Hematopoietic multipotent progenitor cell treated with erythropoietin and hydrocortisone succinate and interleukin-3 and kit ligand, for 15 days (in vitro differentiated cells): ENCODE data around the gene NEUROD4.
"Not testable (repeated sequence)": the region's sequence is repeated elsewhere in the genome, so short reads cannot be mapped to it uniquely, and the experiment has no call there.

ENCODE experiments used
- DNase-seq: peaks from one replicate; pipeline ENCODE4 v3.0.0-alpha.2; 2015; ENCODE audit warnings: low spot score

Gene NEUROD4

GRCh38 chr12:55019784-55020183, at the start of gene NEUROD4:
Gene NEUROD4, plus strand, starts transcription at chr12:55019974. Its CDS starts 6,466 bp downstream, at chr12:55026440.
- DNase-seq, result no peak

- DNase-seq, result no peak
Observed at GRCh38 chr12:54970741-54971140, 49.0 kb upstream of the NEUROD4 start.

GRCh38 chr12:54973556-54973955, 46.2 kb upstream of the NEUROD4 start:
- DNase-seq, result no peak

- DNase-seq, result no peak
Observed at GRCh38 chr12:54974279-54974678, 45.5 kb upstream of the NEUROD4 start.

GRCh38 chr12:54975272-54975671, 44.5 kb upstream of the NEUROD4 start:
- DNase-seq, result no peak

DNA sequence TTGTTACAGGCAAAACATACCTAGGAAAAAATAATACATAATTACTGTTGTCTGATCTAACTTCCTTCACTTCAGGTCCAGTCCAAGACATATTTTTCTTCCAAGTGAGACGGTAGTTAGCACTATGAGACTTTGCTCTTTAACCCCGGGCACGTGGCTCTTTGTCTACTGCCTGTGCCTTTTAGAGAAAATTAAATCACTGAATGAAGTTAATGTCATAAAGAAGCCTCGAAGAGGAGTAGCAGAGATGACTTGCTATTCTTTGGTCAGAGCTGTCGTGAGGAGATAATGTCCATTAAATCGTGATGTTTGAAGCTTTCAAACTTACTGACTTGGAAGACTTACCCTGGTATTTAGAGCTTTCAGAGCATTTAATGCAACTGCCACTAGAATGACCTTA, 43.9 kb upstream of the NEUROD4 start:
- DNase-seq, result peak; percentile 54

DNA sequence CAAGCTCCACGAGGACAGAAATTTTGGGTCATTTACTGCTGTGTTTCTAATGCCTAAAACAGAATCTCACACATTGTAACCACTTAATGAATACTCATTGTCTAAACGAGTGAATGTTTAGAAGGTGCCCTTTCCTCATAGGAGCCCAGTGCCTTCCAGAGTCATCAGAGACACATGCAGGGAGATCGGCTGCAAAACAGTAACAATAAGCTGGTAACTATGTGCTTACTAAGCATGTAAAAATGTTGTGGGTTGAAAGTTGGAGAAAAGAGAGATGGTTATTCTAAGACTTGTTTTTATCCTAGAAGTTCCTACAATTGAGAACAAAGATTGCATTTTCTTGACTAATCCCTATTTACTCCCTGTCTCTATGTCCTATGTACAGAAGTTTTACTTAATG, 42.6 kb upstream of the NEUROD4 start:
- DNase-seq, result no peak

GRCh38 chr12:54977857-54978256, 41.9 kb upstream of the NEUROD4 start:
- no peak for DNase-seq

- peak; percentile 62 for DNase-seq
Observed at GRCh38 chr12:54980341-54980740, 39.4 kb upstream of the NEUROD4 start.

DNA sequence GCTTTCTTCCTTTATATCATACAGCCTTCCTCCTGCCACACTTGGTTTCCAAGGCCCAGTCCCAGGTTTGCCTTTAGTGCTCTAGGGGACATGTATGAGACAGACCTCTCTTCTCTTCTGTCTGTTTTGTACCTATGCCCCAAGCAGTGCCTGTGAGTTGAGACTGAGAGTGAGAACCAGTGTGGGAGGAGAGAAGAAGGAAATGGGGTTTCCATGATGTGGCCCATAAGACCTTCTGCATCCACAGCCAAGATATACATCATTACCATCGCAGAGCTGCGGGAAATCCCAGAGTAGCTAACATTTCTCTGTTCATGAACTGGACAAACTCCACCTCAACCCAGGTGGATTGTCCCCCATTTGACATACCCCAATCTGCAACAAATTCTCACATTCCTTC, 38.0 kb upstream of the NEUROD4 start:
- no peak for DNase-seq

DNA sequence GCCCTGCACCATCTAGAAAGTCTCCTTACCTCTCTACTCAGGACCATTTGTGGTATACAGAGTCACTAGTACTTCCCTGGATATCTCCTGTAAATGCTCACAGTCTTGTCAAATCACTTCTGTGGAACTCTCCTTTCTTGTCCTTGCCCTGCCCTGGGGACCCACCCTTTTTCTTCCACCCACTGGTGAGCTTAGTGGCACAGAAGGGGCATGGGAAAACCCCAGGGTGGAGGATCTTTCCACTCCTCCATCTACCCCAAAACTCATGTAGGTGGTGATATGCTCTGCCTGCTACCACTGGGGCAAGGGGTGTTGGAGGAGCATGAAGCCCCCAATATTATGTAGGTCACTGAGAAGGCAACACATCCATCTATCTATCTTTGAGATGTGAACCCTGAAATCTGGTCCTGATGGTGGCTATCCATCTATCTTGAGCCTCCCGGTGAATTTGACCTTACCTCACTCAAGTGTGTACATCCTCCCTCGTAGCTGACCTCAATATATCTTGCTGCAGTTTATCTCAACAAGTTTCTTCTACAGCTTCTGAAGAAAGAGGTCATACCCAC, 36.2 kb upstream of the NEUROD4 start:
- DNase-seq, result no peak

- peak; percentile 69 for DNase-seq
Observed at GRCh38 chr12:54984658-54985376, 35.0 kb upstream of the NEUROD4 start, which contains the start of gene TESPA1. Gene TESPA1, minus strand, starts transcription at chr12:54984762. Its CDS starts 10,200 bp downstream, at chr12:54974562.

GRCh38 chr12:54986773-54987172, 33.0 kb upstream of the NEUROD4 start:
- DNase-seq, result not testable (repeated sequence)

DNA sequence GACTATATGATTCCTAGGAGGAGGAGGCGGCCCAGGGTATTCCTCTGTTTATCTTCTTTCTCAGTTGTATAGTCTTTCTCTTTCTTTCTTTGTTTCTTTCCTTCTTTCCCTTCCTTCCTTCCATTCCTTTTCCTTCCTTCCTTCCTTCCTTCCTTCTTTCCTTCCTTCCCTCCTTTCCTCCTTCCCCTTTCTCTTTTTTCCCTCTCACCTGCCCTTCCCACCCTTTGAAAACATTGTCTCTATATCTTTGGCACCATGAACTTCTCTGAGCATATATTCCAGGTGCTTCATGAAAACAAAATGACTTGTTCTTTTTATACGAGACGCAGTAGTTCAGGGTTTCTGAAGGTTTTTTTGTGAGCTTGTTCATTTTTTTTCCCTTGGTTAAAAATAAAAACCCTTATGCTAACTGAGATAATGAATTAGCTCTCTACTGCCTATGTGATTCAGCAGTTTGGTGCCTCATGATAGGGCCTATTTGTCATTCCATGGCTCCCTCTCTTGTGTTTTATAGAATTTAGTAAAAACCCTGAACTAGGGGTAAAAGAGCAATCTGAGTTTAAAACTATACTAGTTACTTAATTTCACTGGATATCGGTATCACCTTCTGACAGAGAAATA, 32.1 kb upstream of the NEUROD4 start:
- DNase-seq, result peak; percentile 90

DNA sequence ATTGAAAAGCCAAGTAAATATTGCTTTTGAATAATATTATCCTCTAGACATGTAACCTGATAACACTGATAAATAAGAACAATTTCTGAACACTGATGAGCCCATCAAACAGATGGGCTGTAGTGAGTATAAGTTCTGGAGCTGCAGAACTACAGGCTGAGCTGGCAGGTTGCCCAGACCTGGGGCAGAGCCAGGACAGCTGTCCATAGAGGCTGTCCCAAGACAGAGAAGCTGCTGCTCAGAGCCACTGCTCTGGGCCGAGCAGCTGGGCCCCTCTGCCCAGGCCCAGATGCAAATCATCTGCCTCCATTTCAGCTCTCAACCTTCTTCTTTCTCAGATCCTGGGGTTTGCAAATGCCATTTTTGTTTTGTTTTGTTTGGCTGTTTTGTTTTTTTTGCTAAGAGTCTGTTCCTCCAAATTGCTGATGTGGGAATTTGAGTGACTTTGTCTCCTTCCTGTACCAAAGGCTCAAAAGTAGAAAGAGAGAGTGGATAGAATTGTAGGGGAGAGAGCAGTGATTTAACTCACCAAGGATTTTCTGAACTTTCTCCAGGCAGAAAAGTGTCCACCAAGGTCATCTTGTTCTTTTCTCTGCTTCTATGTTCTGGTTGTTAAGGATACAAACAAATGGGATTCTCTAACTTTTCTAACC, 31.2 kb upstream of the NEUROD4 start:
- DNase-seq, result peak; percentile 88

GRCh38 chr12:54989829-54990228, 29.9 kb upstream of the NEUROD4 start:
- no peak for DNase-seq

DNA sequence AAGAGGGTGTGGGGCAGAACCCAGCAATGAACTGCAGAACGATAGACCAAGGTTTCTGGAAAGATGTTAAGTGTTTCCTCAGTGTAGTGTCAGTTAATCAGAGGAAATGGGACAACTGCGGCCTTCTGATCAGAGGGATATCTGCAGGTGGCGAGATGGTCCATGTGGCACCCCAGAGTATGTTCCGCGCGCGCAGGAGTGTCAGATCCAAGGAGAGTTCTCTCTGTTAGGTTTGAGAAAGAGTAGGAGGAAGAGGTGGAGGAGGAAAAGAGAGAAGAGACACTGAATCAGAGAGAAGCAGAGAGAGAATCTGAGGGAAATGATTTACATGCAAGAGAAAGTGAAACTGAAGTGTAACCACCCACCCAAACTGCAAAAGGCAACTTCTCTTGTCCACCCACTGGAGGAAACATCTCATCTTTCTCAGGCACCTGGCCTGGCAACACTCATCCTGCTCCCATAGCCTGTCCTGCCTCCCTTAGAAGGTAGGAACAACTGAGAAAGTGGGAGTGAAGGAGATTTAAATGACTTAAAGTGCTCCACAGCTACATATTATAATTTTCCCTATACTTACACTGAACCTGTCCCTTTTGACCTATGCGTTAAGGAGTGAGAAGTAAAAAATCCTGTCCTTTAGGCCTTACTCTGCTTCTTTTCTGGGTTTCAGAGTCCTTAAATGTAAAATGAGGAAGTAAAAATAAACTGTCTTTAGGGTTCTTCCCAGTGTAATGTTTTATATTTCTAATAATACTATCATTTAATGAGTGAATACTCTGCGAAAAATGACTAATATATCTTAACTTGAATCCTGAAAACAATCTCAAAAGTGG, 28.4 kb upstream of the NEUROD4 start:
- DNase-seq, result peak; percentile 53

- DNase-seq, result peak; percentile 6
Observed at GRCh38 chr12:54991991-54992375, 27.8 kb upstream of the NEUROD4 start.

DNA sequence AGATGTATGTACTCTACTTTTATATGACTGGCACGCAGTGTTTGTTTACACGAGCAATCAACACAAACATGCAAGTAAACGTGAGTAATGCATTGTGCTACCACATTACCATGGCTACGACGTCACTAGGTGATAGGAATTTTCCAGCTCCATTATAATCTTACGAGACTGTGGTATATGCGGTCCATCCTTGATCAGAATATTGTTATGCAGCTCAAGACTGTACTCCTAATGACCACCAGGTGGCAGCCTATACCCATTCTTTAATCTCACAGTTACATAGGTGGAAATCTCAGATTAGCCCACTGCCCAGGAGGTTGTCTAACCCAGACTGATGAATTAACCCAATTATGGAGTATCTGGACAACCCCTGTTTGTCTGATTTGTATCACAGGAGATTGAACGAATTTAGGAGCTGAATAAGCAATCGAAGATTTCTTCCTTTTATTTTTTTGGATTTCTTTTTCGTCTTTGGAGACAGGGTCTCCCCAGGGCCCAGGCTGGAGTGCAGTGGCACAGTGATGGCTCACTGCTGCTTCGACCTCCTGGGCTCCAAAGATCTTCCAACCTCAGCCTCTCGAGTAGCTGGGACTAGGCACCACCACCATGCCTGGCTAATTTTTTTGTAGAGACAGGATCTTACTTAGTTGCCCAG, 26.5 kb upstream of the NEUROD4 start:
- DNase-seq, result peak; percentile 83

DNA sequence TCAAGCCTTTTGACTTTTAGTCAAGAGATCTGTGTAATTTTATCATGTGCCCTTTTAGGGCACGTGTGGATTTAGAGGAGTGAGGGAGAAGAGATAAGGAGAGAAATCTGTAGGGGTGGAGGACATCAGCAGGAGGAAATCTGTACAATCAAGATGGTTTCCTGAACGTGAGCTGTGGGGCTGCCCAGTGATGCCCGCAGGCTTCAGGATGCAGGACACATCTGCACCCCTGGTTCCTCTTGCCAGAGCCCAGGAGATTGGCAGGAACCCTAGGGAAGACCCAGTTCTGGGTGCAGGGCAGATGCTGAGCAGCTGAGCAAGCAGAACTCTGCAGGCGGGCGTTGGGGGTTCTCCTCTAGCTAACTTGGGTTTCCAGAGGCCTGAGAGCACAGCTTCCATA, 23.6 kb upstream of the NEUROD4 start:
- no peak for DNase-seq

DNA sequence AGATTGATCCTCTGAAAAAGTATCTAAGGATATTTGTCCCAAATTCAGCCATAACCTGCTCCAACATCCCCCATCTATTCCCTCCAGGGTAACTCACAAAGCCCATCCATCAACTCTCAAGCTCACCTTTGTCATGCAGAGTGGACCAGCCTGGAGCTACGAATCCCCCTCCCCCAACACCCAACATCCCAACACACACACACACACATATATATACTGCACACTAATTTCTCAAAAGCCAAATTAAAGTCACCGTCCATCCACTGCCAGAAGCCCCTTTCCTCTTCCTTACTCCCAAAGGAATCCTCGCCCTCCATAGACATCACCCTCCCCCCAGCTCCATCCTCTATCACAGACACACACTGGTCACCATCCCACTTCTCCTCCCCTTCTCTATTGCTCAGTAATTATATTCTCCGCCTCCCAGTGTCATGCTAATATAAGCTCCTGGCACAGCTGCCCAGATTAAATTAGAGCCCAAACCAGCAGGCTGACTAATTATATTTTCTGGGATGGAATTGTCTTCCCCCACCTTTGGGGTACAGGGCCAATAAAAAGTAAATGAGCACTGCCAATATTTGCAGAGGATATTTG, 21.7 kb upstream of the NEUROD4 start:
- no peak for DNase-seq
